NCI-H446 treated with DMSO at 0.1 percent for 48 hours (cell line): ENCODE data around the gene GAN.

ENCODE experiments used
- DNase-seq: peaks from one replicate; lab custom pipeline; 2025; lab: John Stamatoyannopoulos, UW

GAN gene

GRCh38 chr16:81314603-81315270, at the start of gene GAN:
GAN (plus strand) TSS chr16:81314962; CDS start chr16:81315114, 152 bp downstream.
- DNase-seq = peak; percentile 79

- DNase-seq = no peak
Measured at GRCh38 chr16:81265052-81265451, 49.7 kb upstream of the GAN start.

DNA sequence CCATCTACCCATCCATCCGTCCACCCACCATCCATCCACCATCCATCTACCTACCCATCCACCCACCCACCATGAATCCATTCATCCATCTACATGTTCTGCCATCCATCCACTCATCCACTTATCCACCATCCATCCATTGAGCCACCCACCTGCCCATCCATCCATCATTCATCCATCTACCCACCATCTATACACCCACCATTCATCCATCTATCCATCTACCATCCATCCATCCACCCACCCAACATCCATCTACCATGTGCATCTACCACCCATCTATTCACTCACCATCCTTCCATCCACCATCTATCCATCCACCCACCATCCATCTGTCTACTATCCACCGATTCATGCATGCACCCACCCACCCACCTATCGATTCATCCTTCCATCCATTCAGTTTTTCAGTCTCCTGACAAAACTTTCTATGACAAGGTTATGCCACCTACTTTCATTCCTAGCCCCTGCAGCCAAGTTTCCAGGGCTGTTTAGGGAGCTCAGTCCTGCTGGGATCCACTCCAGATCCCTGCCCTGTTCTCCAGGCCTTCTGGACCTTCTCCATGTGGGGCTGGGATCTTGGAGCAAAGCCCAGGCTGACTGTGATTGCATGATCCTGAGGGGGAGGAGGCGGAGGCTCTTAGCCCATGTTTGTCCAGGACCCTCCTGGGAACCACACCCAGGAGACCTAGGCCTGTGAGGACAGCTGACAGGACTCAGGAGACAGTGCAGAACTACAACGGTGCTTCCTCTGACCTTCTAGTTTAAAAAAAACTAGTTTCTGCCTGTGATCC, 48.9 kb upstream of the GAN start:
- DNase-seq = peak; percentile 0

GRCh38 chr16:81266680-81267095, 48.1 kb upstream of the GAN start:
- DNase-seq = no peak

GRCh38 chr16:81268509-81268908, 46.3 kb upstream of the GAN start:
- no peak for DNase-seq

- DNase-seq = no peak
Measured at GRCh38 chr16:81273223-81273950, 41.4 kb upstream of the GAN start.

DNA sequence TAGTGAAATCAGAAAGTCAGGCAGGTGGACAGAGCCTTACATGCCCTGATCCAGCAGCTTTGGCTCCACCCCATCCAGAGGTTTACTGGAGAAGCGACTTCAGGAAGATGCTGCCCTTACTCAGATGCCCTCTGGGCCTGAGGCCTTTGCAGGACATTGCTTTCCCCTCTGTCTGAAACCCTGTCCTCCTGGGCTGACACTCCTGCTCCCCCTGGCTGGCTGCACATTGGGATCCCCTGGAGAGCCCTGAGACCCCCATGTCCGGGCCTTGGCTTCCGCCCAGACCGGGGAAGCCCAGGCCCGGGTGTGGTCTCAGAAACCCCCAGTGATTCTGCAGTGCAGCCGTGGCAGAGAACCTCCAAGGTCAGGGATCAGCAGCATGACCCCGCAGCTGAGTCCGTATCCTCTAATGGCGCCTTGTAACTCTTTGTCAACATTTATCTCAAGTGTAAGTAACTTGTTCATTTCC, 39.7 kb upstream of the GAN start:
- no peak for DNase-seq

DNA sequence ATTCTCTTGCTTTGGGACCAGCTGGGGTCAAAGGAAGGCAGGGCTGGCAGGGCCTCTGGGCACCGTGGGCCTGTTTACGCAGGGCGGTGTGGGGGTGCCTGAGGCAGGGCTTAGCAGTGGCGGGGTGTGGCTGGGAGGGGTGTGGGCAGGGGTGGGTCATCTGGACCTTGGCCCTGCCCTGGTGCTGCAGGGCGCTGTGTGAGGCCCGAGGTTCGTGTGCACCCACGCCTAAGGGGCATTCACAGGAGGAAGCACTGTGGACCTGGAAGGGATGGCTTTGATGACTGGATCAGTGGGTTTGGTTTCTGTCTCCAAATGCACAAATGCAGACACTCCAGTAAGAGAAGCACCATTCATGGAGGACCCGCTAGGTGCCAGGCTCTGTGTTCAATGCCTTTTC, 39.0 kb upstream of the GAN start:
- DNase-seq = no peak

DNA sequence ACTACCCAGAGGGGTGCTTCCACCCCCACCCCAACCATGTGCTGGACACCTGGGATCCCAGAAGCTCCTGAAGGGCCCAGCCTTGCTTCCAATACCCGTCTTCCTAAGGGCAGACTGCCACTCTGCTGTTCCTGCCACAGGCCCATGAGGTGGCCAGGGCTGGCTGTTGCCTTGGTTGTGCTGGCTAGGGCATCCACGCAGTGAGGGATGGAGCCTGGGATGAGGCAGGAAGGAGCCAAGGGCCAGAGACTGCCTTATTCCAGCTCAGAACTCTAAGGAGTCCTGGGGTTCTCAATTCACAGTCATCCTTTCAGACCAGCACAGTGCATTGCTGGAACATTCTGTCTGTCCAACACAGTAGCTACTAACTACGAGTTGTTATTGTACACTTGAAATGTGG, 38.4 kb upstream of the GAN start:
- DNase-seq = no peak

GRCh38 chr16:81277541-81278080, 37.2 kb upstream of the GAN start:
- DNase-seq = no peak

GRCh38 chr16:81278526-81278925, 36.2 kb upstream of the GAN start:
- DNase-seq = no peak

- no peak for DNase-seq
Measured at GRCh38 chr16:81279392-81279791, 35.4 kb upstream of the GAN start.

DNA sequence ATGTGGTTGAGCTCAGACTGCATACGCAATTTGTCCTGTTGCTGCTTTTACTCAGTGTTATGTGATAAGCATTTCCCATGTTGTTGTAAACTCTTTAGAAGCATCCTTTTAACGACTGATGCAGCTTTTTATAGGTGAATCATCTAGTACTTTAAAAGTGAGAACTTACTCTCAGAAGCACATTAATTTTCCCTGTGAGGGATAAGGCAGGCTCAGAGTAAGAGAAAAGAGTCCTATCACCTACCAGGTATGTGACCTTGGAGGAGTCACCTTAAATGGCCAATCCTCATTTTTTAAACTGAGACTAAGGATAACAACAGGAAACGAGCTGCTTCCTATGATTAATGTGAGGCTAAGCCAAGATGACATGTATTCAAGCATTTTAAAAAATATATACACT, 34.4 kb upstream of the GAN start:
- no peak for DNase-seq

DNA sequence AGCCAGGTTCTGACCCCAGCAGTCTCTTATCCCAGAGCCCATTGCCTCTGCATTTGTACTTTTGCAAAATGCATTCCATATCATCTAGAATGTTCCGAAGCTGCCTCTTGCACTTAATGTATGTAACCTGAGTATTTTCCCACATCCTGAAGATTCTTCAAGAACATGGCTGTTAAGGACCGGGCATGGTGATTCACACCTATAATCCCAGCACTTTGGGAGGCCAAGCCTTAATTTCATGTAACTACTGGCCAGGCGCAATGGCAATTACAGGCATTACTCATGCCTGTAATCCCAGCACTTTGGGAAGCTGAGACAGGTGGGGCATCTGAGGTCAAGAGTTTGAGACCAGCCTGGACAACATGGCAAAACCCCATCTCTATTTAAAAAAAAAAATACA, 31.7 kb upstream of the GAN start:
- DNase-seq = no peak

DNA sequence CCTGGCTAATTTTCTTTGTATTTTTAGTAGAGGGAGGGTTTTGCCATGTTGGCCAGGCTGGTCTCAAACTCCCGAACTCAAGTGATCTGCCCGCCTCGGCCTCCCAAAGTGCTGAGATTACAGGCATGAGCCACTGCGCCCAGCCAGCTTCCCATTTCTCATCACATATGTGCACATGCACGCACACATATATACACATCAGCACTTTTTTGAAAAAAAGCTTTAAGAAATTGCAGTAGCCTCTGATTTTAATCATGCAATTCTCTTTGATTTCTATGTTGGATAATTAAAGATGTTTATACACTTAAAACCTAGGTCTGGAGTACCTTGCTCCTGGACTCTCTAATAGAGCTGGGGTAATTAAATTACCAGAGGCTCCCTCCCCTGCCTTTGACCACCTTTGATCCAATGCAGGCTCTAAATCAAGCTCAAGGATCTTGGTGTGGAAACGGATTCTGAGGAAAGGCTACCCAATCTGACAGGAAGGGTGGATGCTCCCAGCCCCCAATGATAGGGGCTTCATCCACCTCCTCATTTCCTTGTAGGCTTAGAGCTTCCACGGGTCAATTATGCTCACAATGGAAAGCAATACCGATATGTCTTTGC, 29.7 kb upstream of the GAN start:
- no peak for DNase-seq

DNA sequence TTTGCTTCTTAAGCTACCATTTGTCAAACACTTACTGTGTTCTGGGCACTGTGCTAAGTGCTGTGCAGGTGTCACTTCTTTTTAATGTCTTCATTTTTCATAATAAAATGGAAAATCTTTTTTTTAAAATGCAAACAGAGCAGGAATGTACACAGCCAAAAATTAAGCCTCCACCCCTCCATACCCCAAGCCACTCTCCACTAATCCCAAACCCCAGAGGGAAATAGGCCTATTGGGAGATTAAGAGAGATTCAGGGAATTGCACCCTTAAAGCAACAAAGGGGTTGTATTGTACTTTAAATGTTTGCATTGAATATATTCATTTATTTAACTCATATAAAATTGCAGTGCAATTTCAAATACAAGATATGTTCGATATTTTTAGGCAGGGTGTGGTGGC, 28.6 kb upstream of the GAN start:
- no peak for DNase-seq

GRCh38 chr16:81291117-81291516, 23.6 kb upstream of the GAN start:
- DNase-seq = no peak

DNA sequence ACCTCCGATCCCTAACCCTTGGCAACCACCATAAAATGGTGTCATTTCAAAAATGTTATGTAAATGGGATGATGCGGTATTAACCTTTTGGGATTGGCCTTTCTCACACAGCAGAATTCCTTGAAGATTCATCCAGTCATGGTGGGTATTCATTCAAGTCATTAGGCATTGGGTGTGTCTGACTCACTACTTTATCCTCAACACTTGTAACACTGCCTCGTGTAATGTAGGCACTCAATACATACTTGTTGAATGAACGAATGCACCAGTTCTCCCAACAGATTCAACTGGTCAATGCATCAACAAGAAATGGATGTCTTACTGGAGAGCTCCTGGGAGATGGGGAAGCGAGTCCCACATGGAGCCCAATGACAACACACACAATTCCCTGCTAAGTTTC, 21.8 kb upstream of the GAN start:
- no peak for DNase-seq

DNA sequence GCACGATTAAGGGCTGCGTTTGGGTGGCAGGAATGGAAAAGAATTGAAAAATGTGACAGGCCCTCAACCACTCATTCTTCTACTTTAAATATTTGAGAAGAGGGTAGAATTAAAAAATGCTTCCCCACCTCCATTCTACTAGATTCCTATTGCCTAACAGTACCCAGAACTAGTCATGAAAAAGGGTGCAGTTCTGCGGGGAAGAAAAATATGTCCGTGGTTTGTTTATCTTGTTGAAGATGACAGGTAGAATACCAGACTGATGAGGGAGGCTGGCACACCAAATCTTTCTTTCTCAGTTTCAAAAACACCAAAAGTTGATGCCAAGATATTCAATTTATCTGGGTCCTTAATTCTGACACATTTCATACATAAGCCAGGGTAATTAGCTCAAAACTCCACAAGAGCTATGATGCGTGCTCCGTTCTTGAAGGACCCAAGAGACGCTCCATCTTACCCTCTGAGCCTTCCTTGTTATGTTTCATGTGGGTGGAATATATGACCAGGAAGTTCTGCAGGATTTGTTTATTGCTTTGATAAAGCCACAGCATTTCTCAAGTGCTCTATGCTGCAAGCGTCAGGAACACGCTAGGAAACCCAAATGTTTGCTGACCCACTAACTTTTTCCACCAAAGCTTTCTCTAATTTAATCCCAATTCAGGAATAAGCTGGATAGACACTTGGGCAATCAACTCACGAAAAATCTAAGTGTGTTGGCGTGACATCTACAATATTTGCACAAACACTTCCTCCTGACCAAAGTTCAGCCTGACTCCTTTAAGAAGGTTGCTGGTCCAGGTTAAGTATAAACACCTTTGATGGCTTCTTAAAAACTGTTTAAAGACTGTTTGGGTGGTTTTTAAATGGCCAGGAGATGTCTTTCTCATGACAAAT, 20.6 kb upstream of the GAN start:
- no peak for DNase-seq

DNA sequence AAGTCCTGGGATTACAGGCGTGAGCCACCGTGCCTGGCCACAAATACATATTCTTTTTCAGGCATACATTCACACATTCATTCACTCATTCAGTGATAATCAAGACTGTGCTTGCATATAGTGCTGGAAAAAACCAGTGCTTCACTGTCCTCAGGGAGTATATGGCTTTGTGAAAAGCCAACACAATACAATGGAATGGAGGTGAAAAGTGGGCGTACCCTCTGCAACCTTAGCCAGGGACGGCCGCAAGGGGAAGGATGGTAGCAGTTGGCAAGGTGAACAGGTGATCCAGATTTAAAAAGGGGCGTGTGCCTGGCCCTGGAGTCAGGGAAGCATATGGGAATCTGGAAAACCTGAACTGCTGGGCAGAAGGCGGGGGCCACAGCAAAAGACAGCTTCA, 18.1 kb upstream of the GAN start:
- DNase-seq = no peak

DNA sequence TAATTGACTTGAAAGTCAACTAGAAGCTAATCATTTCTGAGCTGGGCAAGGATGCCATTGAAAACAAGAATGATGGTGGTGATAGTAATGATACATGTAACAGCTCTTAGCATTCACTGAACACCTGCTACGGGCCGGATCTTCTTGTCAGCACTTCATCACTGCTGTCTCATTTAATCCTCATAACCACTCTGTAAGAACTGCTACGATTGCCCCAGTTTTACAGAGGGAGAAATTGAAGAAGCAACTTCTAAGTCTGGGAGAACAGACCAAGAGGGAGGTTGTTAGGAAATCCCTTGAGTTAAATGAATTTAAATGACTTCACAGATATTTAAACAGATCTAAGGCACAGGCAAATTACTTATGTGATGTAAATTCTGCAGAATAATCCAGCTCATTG, 7.0 kb upstream of the GAN start:
- no peak for DNase-seq
